PC-3 (cell line): Measurements from ENCODE around the gene ZNF764.

Experiments used
- EZH2 ChIP-seq: fragments of 300-600 bp; sonication (generic); IDR thresholded peaks from one replicate; pipeline ENCODE4 v1.6.1; 2017; ENCODE audit warnings: antibody characterized with exemption, mild to moderate bottlenecking, low read length; ENCODE audit not compliant: unreplicated experiment
- EZH2phosphoT487 ChIP-seq: fragments of 300-600 bp; sonication (generic); IDR thresholded peaks from 2 replicates; pipeline ENCODE4 v1.6.1; 2018; ENCODE audit warnings: mild to moderate bottlenecking, antibody characterized with exemption, low read length, borderline replicate concordance
- TF ChIP-seq, protein P1 (sequence below): fragments of 300-600 bp; sonication (generic); conservative IDR thresholded peaks from 2 replicates; pipeline ENCODE4 v1.5.1; 2017; ENCODE audit warnings: antibody characterized with exemption, low read depth, mild to moderate bottlenecking, low read length

DNA sequence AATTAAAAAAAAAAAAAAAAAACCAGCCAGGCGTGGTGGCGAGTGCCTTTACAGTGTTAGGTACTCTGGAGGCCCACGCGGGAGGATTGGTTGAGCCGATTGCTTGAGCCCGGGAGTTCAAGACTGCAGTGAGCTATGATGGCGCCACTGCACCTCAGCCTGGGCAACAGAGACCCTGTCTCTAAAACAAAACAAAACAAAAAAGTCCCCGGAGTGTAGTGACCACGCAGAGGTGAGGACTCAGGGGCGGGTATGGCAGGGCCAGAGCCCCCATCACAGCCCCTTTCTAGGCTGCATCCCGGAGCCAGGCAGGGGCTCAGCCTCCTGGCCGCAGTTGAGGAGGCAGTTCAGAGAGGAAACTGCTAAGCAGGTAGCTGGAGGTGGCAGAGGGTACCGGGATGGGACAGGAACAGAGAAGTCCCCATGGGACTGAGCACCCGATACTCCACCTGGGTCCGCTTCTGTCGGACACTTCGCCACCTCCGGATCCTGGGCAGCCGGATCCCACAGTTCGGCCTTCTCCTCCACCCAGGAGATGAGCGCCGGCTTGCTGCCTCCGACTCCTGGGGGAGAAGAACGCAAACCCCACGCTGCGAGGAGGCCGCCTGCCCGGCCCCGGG lies 24.3 kb downstream of the ZNF764 start:
- TF ChIP-seq EZH2phosphoT487 (no peak), EZH2 (no peak)
- TF ChIP-seq, protein P1, sequence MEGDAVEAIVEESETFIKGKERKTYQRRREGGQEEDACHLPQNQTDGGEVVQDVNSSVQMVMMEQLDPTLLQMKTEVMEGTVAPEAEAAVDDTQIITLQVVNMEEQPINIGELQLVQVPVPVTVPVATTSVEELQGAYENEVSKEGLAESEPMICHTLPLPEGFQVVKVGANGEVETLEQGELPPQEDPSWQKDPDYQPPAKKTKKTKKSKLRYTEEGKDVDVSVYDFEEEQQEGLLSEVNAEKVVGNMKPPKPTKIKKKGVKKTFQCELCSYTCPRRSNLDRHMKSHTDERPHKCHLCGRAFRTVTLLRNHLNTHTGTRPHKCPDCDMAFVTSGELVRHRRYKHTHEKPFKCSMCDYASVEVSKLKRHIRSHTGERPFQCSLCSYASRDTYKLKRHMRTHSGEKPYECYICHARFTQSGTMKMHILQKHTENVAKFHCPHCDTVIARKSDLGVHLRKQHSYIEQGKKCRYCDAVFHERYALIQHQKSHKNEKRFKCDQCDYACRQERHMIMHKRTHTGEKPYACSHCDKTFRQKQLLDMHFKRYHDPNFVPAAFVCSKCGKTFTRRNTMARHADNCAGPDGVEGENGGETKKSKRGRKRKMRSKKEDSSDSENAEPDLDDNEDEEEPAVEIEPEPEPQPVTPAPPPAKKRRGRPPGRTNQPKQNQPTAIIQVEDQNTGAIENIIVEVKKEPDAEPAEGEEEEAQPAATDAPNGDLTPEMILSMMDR: no peak
